Measurements from ENCODE around the gene DNASE2B. TPM values are rescaled to one million over a fixed set of nuclear protein-coding genes. Genes with fewer than 3 reads are reported as not detected.

Gene DNASE2B
- total and polyA plus RNA-seq, 2 donors (not counting 3 experiments of a cell fraction or from before 2014, with no cell fraction given) = not detected

DNA sequence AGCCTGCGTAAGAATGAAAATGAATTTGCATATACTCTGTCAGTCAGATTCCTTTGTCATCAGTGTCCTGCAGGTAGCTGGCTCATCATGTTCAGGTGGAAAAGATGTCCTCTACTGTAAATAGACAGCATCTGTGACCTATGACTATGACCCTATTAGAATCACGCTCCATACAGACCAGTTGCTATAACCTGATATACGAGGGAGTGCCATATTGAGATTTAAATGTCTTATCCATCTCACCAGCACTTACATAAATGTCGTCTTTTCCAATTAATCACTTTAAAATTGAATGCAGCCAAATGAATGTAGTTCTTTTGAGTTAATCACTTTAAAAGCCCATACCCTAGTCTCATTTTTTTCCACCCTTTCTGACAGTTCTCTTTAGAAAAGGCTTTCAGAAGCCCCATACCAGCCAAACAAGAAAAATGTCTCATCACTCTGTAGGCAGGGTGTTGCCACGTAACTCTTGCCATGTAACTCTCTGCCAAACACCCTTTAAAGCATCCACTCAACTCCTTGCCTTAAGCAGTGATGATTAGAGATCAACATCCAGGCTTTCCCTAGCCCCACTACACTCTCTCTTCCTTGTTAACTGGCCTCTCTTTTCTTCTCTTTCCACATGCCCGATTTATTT, 26.3 kb downstream of the DNASE2B start:
- intact Hi-C loops (cut with micrococcal nuclease) = no loop called here
- dilution Hi-C loops (cut with MboI; ENCODE audit: extremely low pct_ligation_motif_present, low sequenced_read_pairs) = loop anchor here (25.0 kb wide), 2 partner anchors 188 to 287 kb away; partner anchors contain the start of gene PRKACB
- Histone ChIP-seq H3K4me2 (ENCODE audit: insufficient read depth, low read length) (no peak overlapping the region), H3K9me3 (replicated peaks; ENCODE audit: control insufficient read depth, insufficient read depth, low read length) (no peaks in the 10 kb centered on the region), H3K4me3 (replicated peaks in 1 of 3; ENCODE audit: insufficient read depth in 1 of 3, low read depth in 1 of 3, low read length in 3 of 3) (no peak overlapping the region), H3K9ac (replicated peaks; ENCODE audit: extremely low read depth, insufficient read depth, low read length) (no peak overlapping the region), H3K4me1 (ENCODE audit: control insufficient read depth, extremely low read depth, insufficient read depth, low read length) (peaks cover 4% of the 10 kb centered on the region), H3K36me3 (ENCODE audit: control insufficient read depth in 2 of 2, extremely low read depth in 1 of 2, insufficient read depth in 2 of 2, low read length in 2 of 2) (no peaks in the 10 kb centered on the region), H4K20me1 (replicated peaks; ENCODE audit: control insufficient read depth, extremely low read depth, insufficient read depth, low read length) (no peaks in the 10 kb centered on the region), H2AFZ (ENCODE audit: low read depth, low read length) (no peak overlapping the region), H3K27ac (ENCODE audit: insufficient read depth, low read depth, low read length) (no peak overlapping the region), H3K79me2 (ENCODE audit: control insufficient read depth, insufficient read depth, low read length) (no peaks in the 10 kb centered on the region), H3K27me3 (ENCODE audit: control insufficient read depth in 2 of 2, insufficient read depth in 2 of 2, low read length in 2 of 2) (no peaks in the 10 kb centered on the region), H3K9me1 (replicated peaks; ENCODE audit: control insufficient read depth, extremely low read depth, insufficient read depth, low read length) (no peaks in the 10 kb centered on the region)
- ChIA-PET CTCF (interaction anchor here (0.9 kb wide), 1 partner anchor 9 kb away, joined by 4 read pairs; no protein-coding TSS in a partner anchor), POLR2A (no interaction called here)
- TF ChIP-seq GATA2 (IDR thresholded peaks at IDR 0.05; ENCODE audit: insufficient read depth, insufficient read length, low read depth, low read length) (no peak), POLR2AphosphoS5 (IDR thresholded peaks at IDR 0.05; ENCODE audit: insufficient read depth, low read depth, low read length) (no peak), POLR2A (IDR thresholded peaks at IDR 0.05; ENCODE audit: low read depth, low read length) (no peak), JUN (IDR thresholded peaks at IDR 0.05; ENCODE audit: borderline replicate concordance, insufficient read depth, insufficient read length, low read depth) (no peak), FOS (IDR thresholded peaks at IDR 0.05; ENCODE audit: borderline replicate concordance, insufficient read depth, low read length) (no peak), EZH2 (IDR thresholded peaks at IDR 0.05; ENCODE audit: borderline replicate concordance, low read depth, low read length, severe bottlenecking) (no peak), MYC (IDR thresholded peaks at IDR 0.05; ENCODE audit: low read depth, low read length) (no peak)
- TF ChIP-seq, protein P1, sequence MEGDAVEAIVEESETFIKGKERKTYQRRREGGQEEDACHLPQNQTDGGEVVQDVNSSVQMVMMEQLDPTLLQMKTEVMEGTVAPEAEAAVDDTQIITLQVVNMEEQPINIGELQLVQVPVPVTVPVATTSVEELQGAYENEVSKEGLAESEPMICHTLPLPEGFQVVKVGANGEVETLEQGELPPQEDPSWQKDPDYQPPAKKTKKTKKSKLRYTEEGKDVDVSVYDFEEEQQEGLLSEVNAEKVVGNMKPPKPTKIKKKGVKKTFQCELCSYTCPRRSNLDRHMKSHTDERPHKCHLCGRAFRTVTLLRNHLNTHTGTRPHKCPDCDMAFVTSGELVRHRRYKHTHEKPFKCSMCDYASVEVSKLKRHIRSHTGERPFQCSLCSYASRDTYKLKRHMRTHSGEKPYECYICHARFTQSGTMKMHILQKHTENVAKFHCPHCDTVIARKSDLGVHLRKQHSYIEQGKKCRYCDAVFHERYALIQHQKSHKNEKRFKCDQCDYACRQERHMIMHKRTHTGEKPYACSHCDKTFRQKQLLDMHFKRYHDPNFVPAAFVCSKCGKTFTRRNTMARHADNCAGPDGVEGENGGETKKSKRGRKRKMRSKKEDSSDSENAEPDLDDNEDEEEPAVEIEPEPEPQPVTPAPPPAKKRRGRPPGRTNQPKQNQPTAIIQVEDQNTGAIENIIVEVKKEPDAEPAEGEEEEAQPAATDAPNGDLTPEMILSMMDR (IDR thresholded peaks at IDR 0.05; ENCODE audit: extremely low read depth in 1 of 2, insufficient read depth in 1 of 2, low read depth in 1 of 2, low read length in 2 of 2) = no peak
- TF ChIP-seq, protein P2, sequence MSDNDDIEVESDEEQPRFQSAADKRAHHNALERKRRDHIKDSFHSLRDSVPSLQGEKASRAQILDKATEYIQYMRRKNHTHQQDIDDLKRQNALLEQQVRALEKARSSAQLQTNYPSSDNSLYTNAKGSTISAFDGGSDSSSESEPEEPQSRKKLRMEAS (IDR thresholded peaks at IDR 0.05; ENCODE audit: insufficient read depth, insufficient read length) = no peak
- DNase-seq (ENCODE audit: low read depth, low spot score) (no peak), FAIRE-seq (no peak)
- BruUV-seq (replicated peaks) = no TSS peak
